K562 (cell line): ENCODE results near the gene TMEM135. TPM values are rescaled to one million over a fixed set of nuclear protein-coding genes. Genes with fewer than 3 reads are reported as not detected.

ENCODE experiments used
- ATAC-seq: fragments of 200-7000 bp; cut with Tn5 transposase; 3 replicates; pipeline ENCODE4 v1.9.1; 2020; ENCODE audit warnings: moderate library complexity
- BruUV-seq: library from RNA; stranded (reverse); fragments of 400-500 nt; replicated peaks from 2 replicates; lab custom pipeline; 2021; lab: Mats Ljungman, UMichigan
- CTCF ChIA-PET: fragments of 300-600 bp; formaldehyde crosslinking; extraction: SDS; loops from one replicate; lab custom pipeline; 2021; ENCODE audit warnings: low intra/inter-chr PET ratio; lab: Yijun Ruan, JAX
- POLR2A ChIA-PET: fragments of 300-600, 350-650 bp; sonication (Branson Sonifier 250); formaldehyde crosslinking; extraction: SDS; loops from one replicate; lab custom pipeline; 2021; ENCODE audit warnings: antibody characterized with exemption, inconsistent platforms; lab: Yijun Ruan, JAX
- DNase-seq, 4 experiments: peaks; one replicate each; pipeline versions ENCODE4 v3.0.0 to v3.0.0-alpha.2; 2011 to 2018; ENCODE audit warnings: low spot score in 3 of 4, mixed read lengths in 3 of 4; ENCODE audit errors: extremely low read depth in 1 of 4
- FAIRE-seq: peaks from 2 replicates; lab custom pipeline; 2011; peaks lifted over from hg19 to GRCh38; lab: Jason Lieb, UNC
- H2AFZ ChIP-seq: 2 replicates; pipeline ENCODE4 v1.6.0; 2011; ENCODE audit warnings: low read depth, low read length, control low read depth, inconsistent platforms
- H3K27ac ChIP-seq: fragments of 200-600 bp; 3 replicates; pipeline ENCODE4 v1.8.0; 2011; ENCODE audit warnings: low read depth, mild to moderate bottlenecking, control low read depth, inconsistent platforms, low read length, moderate library complexity, mixed read lengths; ENCODE audit errors: extremely low read depth
- H3K27me3 ChIP-seq, 2 experiments: fragments of 300-600 bp in 1 of 2; 2 replicates in 1 of 2; 3 replicates in 1 of 2; pipeline versions ENCODE4 v1.6.0 to v1.8.0; 2011; ENCODE audit warnings: inconsistent platforms in 2 of 2, low read length in 2 of 2, mild to moderate bottlenecking in 1 of 2, mixed read lengths in 1 of 2, moderate library complexity in 1 of 2; ENCODE audit not compliant: control insufficient read depth in 2 of 2, insufficient read depth in 2 of 2
- H3K36me3 ChIP-seq: fragments of 300-600 bp; 3 replicates; pipeline ENCODE4 v1.8.0; 2011; ENCODE audit warnings: mild to moderate bottlenecking, low read length, inconsistent platforms; ENCODE audit not compliant: control insufficient read depth, insufficient read depth
- H3K4me1 ChIP-seq, 2 experiments: fragments of 200-600 bp in 1 of 2; replicated peaks in 1 of 2; 2 replicates in 1 of 2; 3 replicates in 1 of 2; pipeline versions ENCODE4 v1.5.1 to v1.8.0; 2011; ENCODE audit warnings: inconsistent platforms in 2 of 2, low read length in 2 of 2, mild to moderate bottlenecking in 1 of 2, mixed read lengths in 1 of 2, moderate library complexity in 1 of 2; ENCODE audit not compliant: control insufficient read depth in 2 of 2, insufficient read depth in 2 of 2
- H3K4me2 ChIP-seq: 2 replicates; pipeline ENCODE4 v1.6.1; 2011; ENCODE audit warnings: low read length, control low read depth, inconsistent platforms, mixed read lengths; ENCODE audit not compliant: insufficient read depth
- H3K4me3 ChIP-seq: fragments of 200-600 bp; sonication (generic), shearing (Covaris generic); 2 replicates; pipeline ENCODE4 v1.5.1; 2016; ENCODE audit warnings: control low read depth, inconsistent platforms
- H3K79me2 ChIP-seq: fragments of 200-600 bp; 3 replicates; pipeline ENCODE4 v1.8.0; 2011; ENCODE audit warnings: low read length, inconsistent platforms; ENCODE audit not compliant: control insufficient read depth, insufficient read depth
- H3K9ac ChIP-seq, 2 experiments: 2 replicates each; pipeline versions ENCODE4 v1.6.0 to v1.6.1; 2011; ENCODE audit warnings: low read depth in 2 of 2, low read length in 2 of 2, control low read depth in 1 of 2, inconsistent platforms in 1 of 2, mild to moderate bottlenecking in 1 of 2, mixed read lengths in 1 of 2; ENCODE audit not compliant: insufficient read depth in 1 of 2
- H3K9me1 ChIP-seq: one replicate; pipeline ENCODE4 v1.6.0; 2011; ENCODE audit warnings: inconsistent platforms, mild to moderate bottlenecking, low read length, moderate library complexity; ENCODE audit not compliant: control insufficient read depth, insufficient read depth
- H3K9me3 ChIP-seq: replicated peaks from 2 replicates; pipeline ENCODE4 v1.5.1; 2011; ENCODE audit warnings: low read depth, low read length, inconsistent platforms; ENCODE audit not compliant: control insufficient read depth, insufficient read depth
- H4K20me1 ChIP-seq: replicated peaks from 2 replicates; pipeline ENCODE4 v1.6.1; 2011; ENCODE audit warnings: low read length, inconsistent platforms, mixed read lengths; ENCODE audit not compliant: control insufficient read depth, insufficient read depth
- CBX3 ChIP-seq, 2 experiments: IDR thresholded peaks; 1 replicate in 1 of 2; 2 replicates in 1 of 2; pipeline ENCODE4 v1.6.1; 2012; ENCODE audit warnings: inconsistent platforms in 2 of 2, low read length in 2 of 2, borderline replicate concordance in 1 of 2, control low read depth in 1 of 2
- EGR1 ChIP-seq: fragments of 450-650 bp; conservative IDR thresholded peaks from 2 replicates; pipeline ENCODE4 v1.6.1; 2017; ENCODE audit warnings: mild to moderate bottlenecking
- FUS ChIP-seq: fragments of 200-400 bp; formaldehyde crosslinking; optimal IDR thresholded peaks from 2 replicates; pipeline ENCODE3; 2017; ENCODE audit warnings: low read depth, low read length
- HOXB6 ChIP-seq: fragments of 250-450 bp; sonication (Bioruptor Pico); IDR thresholded peaks from 2 replicates; pipeline ENCODE4 v1.5.1; 2022; ENCODE audit warnings: mild to moderate bottlenecking, borderline replicate concordance
- NEUROD1 ChIP-seq: fragments of 150-350 bp; IDR thresholded peaks from 2 replicates; pipeline ENCODE4 v1.6.1; 2014; ENCODE audit warnings: borderline replicate concordance, low read length, low read depth; ENCODE audit not compliant: partially characterized antibody
- POLR2AphosphoS2 ChIP-seq: IDR thresholded peaks from 2 replicates; pipeline ENCODE4 v1.6.1; 2012; ENCODE audit warnings: low read length, improper control_type of control experiment
- TEAD4 ChIP-seq, 2 experiments: sonication (generic) in 1 of 2; formaldehyde crosslinking in 1 of 2; IDR thresholded peaks; 2 replicates each; pipeline versions ENCODE4 v1.6.1 to v1.8.0; 2012 to 2022; ENCODE audit warnings: borderline replicate concordance in 1 of 2, inconsistent platforms in 1 of 2, low read length in 1 of 2, mild to moderate bottlenecking in 1 of 2, missing genetic modification reagents in 1 of 2
- ZBTB17 ChIP-seq: fragments of 450-650 bp; formaldehyde crosslinking; IDR thresholded peaks from 2 replicates; pipeline ENCODE4 v1.4.0; 2020; ENCODE audit warnings: mild to moderate bottlenecking
- ZFX ChIP-seq: sonication (generic); formaldehyde crosslinking; IDR thresholded peaks from 2 replicates; pipeline ENCODE4 v1.8.0; 2022; ENCODE audit warnings: mild to moderate bottlenecking, missing genetic modification reagents, moderate library complexity
- ZNF445 ChIP-seq: fragments of 250-450 bp; sonication (Bioruptor Pico); IDR thresholded peaks from 2 replicates; pipeline ENCODE4 v1.4.0; 2020; ENCODE audit warnings: low read depth, mild to moderate bottlenecking, moderate library complexity
- WGBS: fragments of 100-300 bp; shearing (Covaris generic); methylation state at CpG from one replicate; pipeline ENCODE4 v1.1.6; 2016; ENCODE audit warnings: low coverage, mixed read lengths; ENCODE audit not compliant: insufficient coverage; ENCODE audit errors: missing lambda C conversion rate; 5-methylcytosine and 5-hydroxymethylcytosine counted together
- in situ Hi-C: fragments of 300-500 bp; cut with MboI; formaldehyde crosslinking; loops from 4 replicates; pipeline ENCODE4 v1.15.0; 2018; ENCODE audit warnings: inconsistent platforms, mixed read lengths
- intact Hi-C: fragments of 100-400 bp; cut with micrococcal nuclease; formaldehyde crosslinking; loops from 2 replicates; pipeline ENCODE4 v1.14.2; 2022
- polyA plus RNA-seq, 8 experiments: library from polyadenylated mRNA; depleted of rRNA in 4 of 8; stranded (reverse) in 5 of 8; unstranded in 3 of 8; fragments of >200 nt; fragmentation: Nextera tagmentation in 2 of 8; fragmentation: Illumina TruSeq in 1 of 8; extraction: Ambion mirVana in 2 of 8; extraction: Trizol in 1 of 8; gene quantifications; 2 replicates each; pipeline versions ENCODE4 v1.2.1 to v1.2.3, GENCODE V29; 2011 to 2014; ENCODE audit warnings: inconsistent platforms in 1 of 8, missing spikeins in 1 of 8
- total RNA-seq, 7 experiments: library from RNA; depleted of rRNA in 6 of 7; stranded (reverse); fragments of >200 nt in 6 of 7; fragmentation: Illumina TruSeq in 2 of 7; extraction: Trizol in 2 of 7; gene quantifications; 2 replicates each; pipeline versions ENCODE4 v1.2.1 to v1.2.3, GENCODE V29; 2011 to 2021; ENCODE audit warnings: low replicate concordance in 1 of 7
- TF ChIP-seq, protein P1 (sequence below): fragments of 450-650 bp; formaldehyde crosslinking; IDR thresholded peaks from 2 replicates; pipeline ENCODE4 v1.4.0; 2020; ENCODE audit warnings: mild to moderate bottlenecking, mixed read lengths

Gene TMEM135
- total and polyA plus RNA-seq, 9 of the 15 experiments (the other 6 are each of a cell fraction or from before 2014, with no cell fraction given), result 17.3 to 53.6 (median 24.9) TPM

DNA sequence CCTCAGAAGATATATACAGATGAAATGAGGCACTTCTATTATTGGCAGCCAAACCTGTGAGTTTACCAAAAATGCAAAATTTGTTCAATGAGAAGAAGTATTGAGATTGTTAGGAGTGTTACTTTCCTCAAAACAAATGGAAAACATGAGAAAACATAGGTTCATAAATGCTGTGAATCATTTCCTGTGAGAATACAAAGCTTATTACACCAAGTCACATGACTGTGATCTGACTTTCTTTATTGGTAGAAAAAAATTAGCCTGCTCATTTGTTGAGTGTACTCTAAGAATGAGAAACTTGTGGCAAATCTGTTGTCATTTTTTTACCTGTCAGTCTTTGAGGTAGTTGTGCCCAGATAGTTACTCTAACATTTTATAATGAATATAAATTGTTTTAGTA is 215.1 kb downstream of the TMEM135 start:
- TF ChIP-seq, protein P1, sequence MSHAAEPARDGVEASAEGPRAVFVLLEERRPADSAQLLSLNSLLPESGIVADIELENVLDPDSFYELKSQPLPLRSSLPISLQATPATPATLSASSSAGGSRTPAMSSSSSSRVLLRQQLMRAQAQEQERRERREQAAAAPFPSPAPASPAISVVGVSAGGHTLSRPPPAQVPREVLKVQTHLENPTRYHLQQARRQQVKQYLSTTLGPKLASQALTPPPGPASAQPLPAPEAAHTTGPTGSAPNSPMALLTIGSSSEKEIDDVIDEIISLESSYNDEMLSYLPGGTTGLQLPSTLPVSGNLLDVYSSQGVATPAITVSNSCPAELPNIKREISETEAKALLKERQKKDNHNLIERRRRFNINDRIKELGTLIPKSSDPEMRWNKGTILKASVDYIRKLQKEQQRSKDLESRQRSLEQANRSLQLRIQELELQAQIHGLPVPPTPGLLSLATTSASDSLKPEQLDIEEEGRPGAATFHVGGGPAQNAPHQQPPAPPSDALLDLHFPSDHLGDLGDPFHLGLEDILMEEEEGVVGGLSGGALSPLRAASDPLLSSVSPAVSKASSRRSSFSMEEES (CRISPR knock-in tag), result peak; percentile 82
- TF ChIP-seq ZNF445 (CRISPR knock-in tag) (no peak), NEUROD1 (no peak)
- no TSS peak for BruUV-seq
- Histone ChIP-seq H3K27me3 (no peaks in the 10 kb centered on the region), H4K20me1 (no peaks in the 10 kb centered on the region), H2AFZ (no peak overlapping the region), H3K4me3 (no peak overlapping the region), H3K36me3 (no peaks in the 10 kb centered on the region), H3K9me3 (no peaks in the 10 kb centered on the region), H3K79me2 (peaks cover 3% of the 10 kb centered on the region; the same call in 1 of the 3 replicates), H3K9ac (no peak overlapping the region), H3K9me1 (no peaks in the 10 kb centered on the region), H3K4me2 (no peak overlapping the region), H3K4me1 (no peaks in the 10 kb centered on the region), H3K27ac (no peak overlapping the region)
- ATAC-seq, result no peak
- intact Hi-C loops, result no loop called here
- no peak for FAIRE-seq
- DNase-seq, result no peak
- CTCF ChIA-PET, result no interaction called here
- POLR2A ChIA-PET, result no interaction called here
- in situ Hi-C loops, result no loop called here

DNA sequence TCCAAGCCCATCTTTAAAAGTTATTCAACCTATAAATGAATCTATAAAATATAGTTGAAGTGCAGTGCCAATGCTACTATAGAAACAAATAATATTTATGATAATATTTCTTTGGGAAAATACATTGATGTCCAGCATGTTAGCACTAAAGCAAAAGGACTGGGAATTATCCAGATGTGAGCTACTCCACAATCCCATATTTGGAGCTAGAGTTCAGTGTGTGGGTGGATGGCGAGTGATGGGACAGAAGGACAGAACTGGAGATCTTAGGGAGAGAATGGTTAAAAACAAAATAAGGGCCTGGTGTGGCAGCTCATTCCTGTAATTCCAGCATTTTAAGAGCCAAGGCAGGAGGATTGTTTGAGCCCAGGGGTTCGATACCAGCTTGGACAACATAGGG is 216.8 kb downstream of the TMEM135 start:
- peaks cover 3% of the 10 kb centered on the region; the same call in 1 of the 3 replicates for H3K79me2 ChIP-seq
- 90% methylated on average over 2 of the region's 2 CpGs for WGBS
- H4K20me1 ChIP-seq, result no peaks in the 10 kb centered on the region
- TF ChIP-seq ZBTB17 (CRISPR knock-in tag) (no peak), FUS (no peak), POLR2AphosphoS2 (no peak), CBX3 (IDR thresholded peaks at IDR 0.05; ENCODE audit: borderline replicate concordance in 1 of 2, low read length in 2 of 2) (no peak), TEAD4 (IDR thresholded peaks at IDR 0.05; ENCODE audit: low read length) (no peak), TEAD4 (CRISPR knock-in tag; IDR thresholded peaks at IDR 0.05; ENCODE audit: borderline replicate concordance) (no peak), HOXB6 (no peak), ZFX (CRISPR knock-in tag) (no peak), EGR1 (peak; percentile 55)
- TF ChIP-seq, all 486 proteins: peak for 1
- H3K4me2 ChIP-seq, result no peak overlapping the region
- no peak overlapping the region for H3K9ac ChIP-seq
- no TSS peak for BruUV-seq
- DNase-seq, result no peak
- no peak for FAIRE-seq
- H3K4me3 ChIP-seq, result no peak overlapping the region
- H3K27ac ChIP-seq, result no peak overlapping the region
- intact Hi-C loops, result no loop called here
- H3K4me1 ChIP-seq, result no peaks in the 10 kb centered on the region
- no peaks in the 10 kb centered on the region for H3K36me3 ChIP-seq
- POLR2A ChIA-PET, result interaction anchor here (1.2 kb wide), 1 partner anchor 21 kb away, joined by 3 read pairs; no protein-coding TSS in a partner anchor
- no peaks in the 10 kb centered on the region for H3K9me3 ChIP-seq
- in situ Hi-C loops, result no loop called here
- H3K9me1 ChIP-seq, result no peaks in the 10 kb centered on the region
- H2AFZ ChIP-seq, result no peak overlapping the region
- CTCF ChIA-PET, result no interaction called here
- no peaks in the 10 kb centered on the region for H3K27me3 ChIP-seq
- ATAC-seq, result no peak
